ENCODE measurements around the gene MIER2.

The MIER2 gene

GRCh38 chr19:306151-306900 lies 38.3 kb downstream of the MIER2 start:
- DNase-seq = no peak

- no peak for DNase-seq
Observed at GRCh38 chr19:305240-306150, 39.1 kb downstream of the MIER2 start.

- no peak for DNase-seq
Observed at GRCh38 chr19:296476-297225, 47.9 kb downstream of the MIER2 start.

- DNase-seq = no peak
Observed at GRCh38 chr19:295687-296370, 48.8 kb downstream of the MIER2 start.

- no peak for DNase-seq
Observed at GRCh38 chr19:294946-295686, 49.5 kb downstream of the MIER2 start.

GRCh38 chr19:294341-294945 lies 50.2 kb downstream of the MIER2 start:
- no peak for DNase-seq

GRCh38 chr19:293436-294110 lies 51.0 kb downstream of the MIER2 start:
- no peak for DNase-seq

- no peak for DNase-seq
Observed at GRCh38 chr19:292951-293350, 51.6 kb downstream of the MIER2 start.

GRCh38 chr19:292281-292884 lies 52.2 kb downstream of the MIER2 start:
- no peak for DNase-seq

GRCh38 chr19:291561-292280 lies 52.9 kb downstream of the MIER2 start:
- DNase-seq = no peak

- DNase-seq = no peak
Observed at GRCh38 chr19:291006-291521, 53.5 kb downstream of the MIER2 start, which contains the start of gene PLPP2. TSS of gene PLPP2 (minus strand) at chr19:291403. CDS start at chr19:291336, 67 bp downstream.

GRCh38 chr19:290372-291005 lies 54.1 kb downstream of the MIER2 start:
- no peak for DNase-seq

GRCh38 chr19:289651-290371 lies 54.8 kb downstream of the MIER2 start:
- DNase-seq = no peak

GRCh38 chr19:288911-289310 lies 55.7 kb downstream of the MIER2 start:
- DNase-seq = no peak

- DNase-seq = no peak
Observed at GRCh38 chr19:287381-287871, 57.2 kb downstream of the MIER2 start.

GRCh38 chr19:283395-283794 lies 61.2 kb downstream of the MIER2 start:
- DNase-seq = no peak

- no peak for DNase-seq
Observed at GRCh38 chr19:282501-282900, 62.1 kb downstream of the MIER2 start.

GRCh38 chr19:281992-282391 lies 62.6 kb downstream of the MIER2 start:
- DNase-seq = no peak
